Fibroblast of skin of abdomen (primary cell): ENCODE data around the gene PTX4.

ENCODE experiments used
- DNase-seq: peaks from one replicate; pipeline ENCODE4 v3.0.0-alpha.2; 2013

The PTX4 gene

DNA sequence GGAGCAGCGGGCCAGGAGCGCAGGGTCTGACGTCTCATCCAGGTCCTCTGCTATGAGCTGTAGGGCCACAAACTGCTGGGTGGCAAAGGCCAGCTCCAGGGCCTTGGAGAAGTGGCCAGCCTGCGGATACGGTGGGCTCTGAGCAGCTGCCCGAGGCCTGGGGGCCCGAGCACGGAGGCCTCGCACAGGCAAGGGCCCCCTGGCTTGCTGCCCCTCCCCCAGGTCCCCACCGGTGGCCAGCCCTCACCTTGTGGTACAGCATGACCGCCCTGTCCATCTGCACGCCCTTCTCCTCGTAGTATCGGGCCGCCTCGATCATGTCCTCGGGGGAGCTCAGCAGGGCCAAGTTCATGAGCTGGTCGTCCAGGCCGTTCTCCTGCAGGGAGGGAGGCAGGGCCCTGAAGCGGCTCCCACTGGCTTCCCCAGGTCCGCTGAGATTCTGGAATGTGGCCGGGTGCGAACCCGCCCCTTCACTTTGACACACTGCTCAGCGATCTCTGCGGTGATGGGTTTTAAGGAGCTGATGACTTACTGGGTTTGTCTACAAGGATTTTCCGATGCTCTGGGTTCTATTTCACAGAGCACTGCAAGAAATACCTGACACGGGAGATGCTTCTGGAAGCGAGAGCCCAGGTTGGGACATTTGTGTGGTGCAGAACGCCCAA is 35.0 kb upstream of the PTX4 start:
- DNase-seq, result no peak

DNA sequence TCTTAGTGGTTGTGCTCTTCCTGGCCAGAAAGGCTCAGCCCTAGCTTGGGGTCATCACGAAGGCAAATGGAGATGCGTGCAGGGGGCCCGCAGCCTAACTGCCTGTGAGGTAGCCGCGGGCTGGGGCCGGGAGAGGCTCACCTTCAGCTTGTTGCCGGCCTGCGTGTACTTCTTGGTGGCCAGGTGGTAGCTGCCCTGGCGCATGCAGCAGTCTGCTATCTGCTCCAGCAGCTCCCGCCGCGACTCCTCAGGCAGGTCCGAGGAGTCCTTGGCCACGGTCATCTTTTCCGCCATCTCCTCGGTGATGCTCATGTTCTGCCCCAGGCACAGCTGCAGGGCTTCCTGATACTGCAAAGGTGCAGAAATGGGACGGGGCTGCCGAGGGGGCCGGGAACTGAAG is 31.7 kb upstream of the PTX4 start:
- DNase-seq, result no peak

DNA sequence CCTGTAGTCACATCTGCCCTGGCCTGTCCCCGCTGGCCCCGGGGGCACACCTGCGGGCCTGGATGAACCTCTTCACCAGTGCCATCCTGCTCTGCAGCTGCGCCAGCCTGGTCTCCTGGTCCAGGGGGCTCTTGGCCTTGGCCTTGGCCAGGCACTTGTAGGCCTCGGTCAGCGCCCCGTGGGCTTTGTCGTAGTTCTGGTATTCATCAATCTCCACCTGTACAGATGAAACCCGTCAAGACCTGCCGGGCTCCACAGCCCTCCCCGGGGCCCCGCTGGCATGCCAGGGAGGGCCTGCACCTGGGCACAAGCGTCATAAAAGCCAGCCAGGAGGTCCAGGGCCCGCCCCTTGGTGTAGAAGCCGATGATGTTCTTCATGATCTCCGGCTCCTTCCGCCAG is 31.1 kb upstream of the PTX4 start:
- no peak for DNase-seq

DNA sequence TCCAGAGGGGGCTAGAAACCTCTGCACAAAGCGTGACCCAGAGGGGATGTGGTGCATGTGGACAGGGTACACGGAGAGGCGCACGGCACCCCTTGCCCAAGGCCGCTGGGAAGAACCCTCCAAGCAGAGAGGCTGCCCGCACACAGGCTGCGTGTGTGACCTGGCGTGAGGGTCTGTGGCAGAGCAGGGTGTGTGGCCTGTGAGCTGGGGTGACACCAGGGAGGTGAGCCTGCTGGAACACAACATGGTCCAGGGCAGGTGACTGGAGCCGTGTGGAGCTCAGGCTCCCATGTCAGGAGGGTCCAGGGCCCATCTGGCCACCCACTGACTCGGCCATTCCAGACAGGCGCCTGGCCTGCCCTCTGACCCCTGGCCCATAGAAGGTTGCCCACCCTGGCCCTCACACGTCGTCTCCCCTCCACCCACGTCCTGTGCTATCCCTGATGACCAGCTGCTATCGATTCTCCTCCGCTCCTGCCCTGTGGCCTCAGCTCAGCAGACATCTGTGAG is 29.9 kb upstream of the PTX4 start:
- no peak for DNase-seq

DNA sequence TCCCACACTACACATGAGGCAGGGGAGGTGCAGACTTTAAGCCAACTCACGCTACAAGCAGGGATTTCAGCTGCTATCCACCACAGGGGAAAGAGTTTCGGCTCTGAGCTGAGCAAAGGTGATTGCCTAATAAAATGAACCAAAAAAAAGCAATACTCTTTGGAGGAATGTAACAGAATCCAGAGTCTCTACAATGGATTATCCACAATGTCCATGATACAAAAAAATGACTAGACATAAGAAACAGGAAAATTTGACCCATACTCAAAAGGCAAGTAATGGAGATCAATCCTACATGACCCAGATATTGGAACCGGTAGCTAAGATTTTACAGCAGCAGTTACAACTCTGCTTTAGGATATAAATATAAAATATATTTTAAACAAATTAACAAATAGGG is 25.8 kb upstream of the PTX4 start:
- DNase-seq, result no peak

DNA sequence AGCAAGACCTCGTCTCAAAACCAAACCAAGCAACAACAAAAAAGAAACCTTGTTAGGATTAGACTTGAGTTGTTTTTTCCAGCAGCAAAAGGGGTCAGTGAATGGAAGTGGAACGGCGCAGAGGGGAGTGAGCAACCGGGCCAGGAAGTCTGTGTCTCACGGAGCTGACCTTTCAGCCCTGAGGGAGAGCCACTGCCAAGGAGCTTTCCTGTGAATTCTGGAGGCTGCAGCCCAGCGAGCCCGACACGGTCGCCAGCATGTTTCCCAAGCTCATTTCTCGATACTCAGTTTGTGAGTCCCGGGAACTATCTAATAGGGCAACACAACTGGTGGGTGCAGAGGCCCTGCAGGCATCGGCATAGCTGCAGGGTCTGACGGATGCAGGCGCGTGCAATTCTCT is 24.0 kb upstream of the PTX4 start:
- no peak for DNase-seq

DNA sequence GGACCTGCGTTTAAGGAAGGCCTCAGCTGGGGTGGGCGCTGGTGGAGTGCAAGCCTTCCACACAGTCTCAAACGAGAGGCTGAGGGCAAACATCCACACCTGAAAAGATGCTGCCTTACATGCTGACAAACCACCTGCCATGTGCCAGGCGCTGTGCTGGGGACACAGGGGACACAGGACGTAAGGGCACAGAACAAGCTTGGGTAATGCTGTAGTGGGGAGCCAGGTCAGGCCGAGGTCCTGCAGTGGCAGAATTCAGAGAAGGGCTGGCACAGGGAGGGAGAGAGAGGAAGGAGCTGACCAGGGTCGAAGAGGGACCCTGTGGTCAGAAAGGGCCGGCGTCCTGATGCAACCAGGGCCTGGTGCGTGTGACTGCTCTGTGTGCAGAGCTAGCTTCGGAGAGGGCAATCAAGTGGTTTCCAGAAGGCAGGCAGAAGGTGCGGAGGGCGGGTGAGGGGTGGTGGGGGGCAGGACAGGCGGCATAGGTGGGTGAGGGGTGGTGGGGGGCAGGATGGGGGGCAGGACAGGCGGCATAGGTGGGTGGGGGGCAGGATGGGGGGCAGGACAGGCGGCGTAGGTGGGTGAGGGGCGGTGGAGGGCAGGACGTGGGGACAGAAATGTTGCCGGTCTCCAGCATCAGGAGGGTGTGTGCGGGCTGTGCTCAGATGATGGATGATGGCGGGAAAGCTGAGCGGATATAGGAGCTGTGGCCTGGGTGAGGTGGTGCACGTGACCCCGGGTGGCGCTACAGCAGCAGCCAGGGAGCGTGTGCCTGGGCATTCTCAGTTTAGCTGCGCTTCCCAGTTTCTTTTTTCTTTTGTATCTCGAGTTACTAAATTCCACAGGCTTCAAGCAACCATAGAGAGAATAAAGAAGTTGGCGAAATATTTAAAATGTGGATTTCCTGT is 23.2 kb upstream of the PTX4 start:
- no peak for DNase-seq

DNA sequence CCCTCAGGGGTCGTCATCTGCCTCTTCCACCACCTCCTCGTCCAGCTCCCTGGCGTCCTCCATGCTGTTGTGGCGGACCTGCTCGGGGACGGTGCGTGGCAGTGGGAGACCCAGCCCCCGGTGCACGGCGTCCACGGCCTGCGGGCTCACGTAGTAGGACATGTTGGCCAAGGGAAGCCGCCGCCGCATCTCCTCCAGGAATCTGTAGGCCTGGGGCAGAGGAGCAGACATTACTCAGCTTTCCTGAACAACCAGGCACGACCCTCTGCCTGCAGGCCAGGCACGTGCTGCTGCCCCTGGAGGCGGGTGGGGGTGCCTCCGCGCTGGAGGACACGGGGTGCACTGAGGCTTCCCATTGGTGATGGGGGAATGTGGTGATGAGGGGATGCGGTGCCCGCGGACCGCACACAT is 22.2 kb upstream of the PTX4 start:
- DNase-seq, result no peak

DNA sequence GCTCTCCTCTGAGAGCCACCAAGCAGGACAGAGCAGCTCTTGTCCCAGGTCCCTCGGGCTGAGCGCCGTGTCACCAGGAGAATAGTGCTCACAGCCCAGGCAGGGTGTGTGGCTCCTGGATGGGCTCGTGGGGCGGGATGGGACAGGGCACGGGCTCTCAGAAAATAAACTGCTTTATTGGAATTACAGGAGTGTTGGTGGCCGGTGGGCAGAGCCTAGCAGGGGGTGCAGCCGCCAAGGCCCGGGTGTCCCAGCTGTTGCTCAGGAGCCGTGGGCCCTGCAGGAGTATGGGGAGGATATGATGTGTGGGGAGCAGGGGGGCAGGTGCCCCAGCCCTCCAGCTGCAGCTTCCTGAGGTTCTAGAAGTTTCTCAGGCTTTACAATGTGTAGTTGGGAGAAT is 21.5 kb upstream of the PTX4 start:
- DNase-seq, result no peak

DNA sequence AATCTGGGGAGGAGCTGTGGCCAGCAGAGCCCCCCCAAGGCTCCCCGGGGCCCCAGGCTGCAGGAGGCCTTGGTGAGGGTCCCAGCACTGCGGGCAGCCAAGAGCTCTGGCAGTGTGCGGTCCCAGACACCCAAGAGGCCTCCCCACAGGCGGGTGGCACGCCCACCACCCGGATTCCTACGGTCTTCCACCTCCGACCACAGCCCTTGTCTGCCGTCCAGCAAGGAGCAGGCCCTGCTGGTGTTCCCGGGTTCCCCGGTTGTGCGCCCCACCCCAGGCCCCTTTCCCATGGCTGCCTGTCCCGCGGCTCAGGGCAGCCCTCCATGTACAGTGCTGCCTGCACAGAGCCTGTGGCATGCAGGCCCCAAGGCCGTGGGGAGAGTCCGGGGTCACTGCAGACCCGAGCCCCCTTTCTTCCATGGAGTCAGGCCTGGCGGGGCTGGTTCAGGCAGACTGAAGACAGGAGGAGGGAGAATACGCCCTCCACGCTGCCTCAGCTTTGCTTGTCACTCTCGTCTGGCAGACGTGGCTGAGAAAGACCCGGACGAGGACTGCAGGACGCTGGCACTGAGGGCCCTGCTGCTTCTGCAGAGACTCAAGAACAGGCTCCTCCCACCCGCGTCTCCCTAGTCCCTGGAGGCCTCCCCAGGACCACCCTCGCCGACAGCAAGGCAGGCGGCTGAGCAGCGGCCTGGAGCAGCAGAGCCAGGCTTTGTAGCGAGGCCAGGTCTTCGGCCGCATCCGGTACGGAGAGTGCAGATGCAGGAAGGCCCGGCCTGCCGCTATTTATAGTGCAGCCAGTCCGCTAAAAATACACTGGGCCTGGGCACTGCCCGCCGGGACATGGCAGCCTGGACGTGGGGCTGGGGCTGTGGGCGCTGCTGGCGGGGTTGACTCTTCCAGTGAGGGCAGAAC is 20.8 kb upstream of the PTX4 start:
- no peak for DNase-seq

DNA sequence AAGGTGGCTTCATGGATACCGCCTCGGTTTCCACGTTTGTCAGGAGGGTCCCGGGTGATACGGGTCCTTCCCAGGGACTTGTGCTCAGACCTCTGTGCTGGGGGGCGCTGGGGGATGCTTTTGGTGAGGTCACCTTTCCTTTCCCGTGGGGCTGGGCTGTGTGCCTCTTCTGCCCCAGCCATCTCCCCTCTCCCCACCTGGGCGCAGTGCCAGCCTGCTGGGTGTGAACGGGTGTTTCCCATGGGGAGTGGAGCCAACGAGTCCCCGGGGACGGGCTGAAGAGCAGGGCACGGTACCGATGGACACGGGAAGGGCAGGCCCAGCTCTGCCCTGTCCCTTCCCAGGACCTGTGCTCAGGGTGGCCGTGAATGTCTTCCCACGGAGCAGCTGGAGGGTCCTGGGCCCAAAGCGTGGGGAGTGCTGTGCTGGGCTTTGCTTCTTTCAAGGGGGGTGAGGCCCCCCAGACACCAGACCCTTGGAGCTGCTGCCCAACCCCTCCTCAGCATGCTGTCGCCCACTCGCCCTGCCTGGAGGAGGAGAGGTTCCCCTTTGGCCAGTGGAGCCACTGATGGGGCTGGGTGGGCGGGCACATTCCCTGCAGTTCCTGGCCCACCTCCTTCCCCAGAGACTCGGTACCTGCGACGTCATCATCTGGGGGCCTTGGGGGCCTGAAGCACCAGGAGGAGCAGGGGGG is 19.9 kb upstream of the PTX4 start:
- DNase-seq, result no peak

DNA sequence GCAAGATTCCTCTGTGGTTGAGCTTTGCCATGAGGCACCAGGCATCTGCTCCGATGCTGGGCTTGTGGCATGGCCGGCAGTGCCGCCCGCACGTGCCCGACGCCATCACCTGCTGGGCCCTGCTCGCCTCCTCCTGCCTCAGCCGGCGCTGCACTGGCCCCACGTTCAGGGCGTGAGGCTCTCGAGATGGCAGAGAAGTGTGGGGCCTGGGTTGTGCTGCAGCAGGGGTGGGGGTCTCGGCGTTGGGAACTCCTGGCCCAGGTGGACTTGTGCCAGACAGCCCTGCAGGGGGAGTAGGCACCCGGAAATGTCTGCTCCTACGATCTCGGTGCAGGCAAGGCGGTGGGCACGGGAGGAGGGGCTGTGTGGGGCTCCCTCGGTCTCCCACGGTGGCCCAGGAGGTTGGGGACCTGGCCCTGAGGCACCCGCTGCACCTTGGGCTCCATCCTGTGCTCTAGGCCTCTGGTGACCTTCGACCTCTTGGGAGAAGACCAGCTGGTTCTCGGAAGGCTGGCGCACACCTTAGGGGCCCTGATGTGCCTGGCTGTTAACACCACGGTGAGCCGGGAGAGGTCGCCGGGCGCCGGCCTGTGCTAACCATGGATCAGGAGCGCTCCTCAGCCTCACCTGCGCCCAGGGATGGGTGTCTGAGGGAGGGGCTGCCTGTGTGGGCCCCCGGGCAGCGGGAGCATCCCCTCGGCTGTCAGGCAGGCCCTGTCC is 17.9 kb upstream of the PTX4 start:
- DNase-seq, result no peak

DNA sequence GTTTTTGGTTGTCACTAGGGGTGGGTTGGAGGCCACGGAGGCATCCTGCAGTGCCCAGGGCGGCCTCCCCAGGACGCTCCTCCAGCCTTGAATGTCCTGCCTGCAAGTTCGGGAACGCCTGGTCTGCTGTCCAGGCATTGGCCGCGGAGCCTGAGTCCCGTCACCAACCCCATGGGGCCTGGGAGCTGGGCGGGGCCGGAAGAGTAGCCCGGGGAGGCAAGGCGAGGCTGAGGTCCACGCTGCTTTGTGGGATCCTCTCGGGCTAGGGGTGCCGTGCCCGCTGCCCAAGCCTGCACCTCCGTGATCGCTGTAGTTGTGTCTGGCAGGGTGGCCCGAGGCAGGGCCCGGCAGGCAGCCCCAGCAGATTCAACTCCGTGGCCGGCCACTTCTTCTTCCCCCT is 17.2 kb upstream of the PTX4 start:
- no peak for DNase-seq

DNA sequence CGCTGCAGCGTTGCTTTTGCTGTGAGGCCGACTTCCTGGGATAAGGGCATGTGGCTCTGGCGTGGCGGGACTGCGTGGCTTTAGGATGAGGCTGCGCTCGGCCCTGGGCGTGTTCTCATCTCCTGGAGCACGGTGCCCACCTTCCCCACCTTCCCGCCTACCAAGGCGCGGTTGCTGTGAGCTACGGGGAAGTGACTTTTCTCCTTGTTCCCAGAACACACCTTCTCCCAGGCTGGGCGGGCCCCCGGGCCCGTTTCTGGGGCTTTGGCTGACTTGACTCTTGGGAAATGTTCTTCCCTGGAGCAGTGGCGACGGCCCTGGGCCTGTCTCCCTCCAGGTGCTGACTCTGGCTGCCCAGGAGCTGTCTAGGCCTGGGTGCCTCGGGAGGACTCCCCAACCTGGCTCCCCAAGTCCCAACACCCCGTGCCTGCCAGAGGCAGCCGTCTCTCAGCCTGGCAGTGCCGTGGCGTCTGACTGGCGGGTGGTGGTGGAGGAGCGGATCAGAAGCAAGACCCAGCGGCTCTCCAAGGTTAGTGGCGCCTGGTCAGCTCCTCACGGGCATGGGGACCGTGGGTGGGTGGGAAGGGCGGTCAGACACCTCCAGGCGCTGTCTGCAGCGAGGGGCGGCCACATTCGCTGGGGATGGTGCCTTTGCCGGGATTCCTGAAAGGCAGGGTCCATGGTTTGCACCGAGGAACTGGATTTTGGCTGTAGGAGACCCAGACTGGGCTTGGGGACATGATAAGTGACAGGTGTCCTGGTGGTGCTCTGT is 16.5 kb upstream of the PTX4 start:
- DNase-seq, result no peak

DNA sequence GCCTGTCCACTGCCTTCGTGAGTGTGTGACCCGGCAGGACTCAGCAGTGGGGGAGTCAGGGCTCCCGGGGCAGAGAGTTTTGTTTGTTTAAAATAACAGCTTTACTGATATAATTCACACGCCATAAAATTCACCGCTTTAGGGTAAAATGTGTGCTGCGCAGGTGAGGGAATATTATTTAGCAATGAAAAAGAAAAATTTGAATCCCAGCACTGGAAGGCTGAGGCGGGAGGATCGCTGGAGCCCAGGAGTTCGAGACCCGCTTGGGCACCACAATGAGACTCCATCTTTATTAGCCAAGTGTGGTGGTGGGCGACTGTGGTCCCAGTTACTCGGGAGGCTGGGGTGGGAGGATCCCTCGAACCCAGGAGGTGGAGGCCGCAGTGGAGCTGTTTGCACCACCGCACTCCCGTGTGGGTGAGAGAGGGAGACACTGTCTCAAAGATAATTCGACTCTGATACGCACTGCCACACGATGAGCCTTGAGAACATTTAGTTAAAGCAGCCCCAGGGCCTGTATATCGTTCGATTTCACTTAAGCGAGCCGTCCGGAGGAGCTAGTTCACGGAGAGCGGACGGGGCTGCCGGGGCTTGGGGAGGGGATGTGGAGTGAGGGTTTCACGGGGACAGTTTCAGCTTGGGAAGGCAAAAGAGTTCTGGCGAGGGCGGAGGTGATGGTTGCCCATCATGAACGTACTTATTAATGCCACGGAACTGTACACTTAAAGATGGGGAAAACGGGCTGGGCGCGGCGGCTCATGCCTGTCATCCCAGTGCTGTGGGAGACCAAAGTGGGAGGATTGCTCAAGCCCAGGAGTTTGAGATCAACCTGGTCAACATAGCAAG is 14.6 kb upstream of the PTX4 start:
- DNase-seq, result no peak

DNA sequence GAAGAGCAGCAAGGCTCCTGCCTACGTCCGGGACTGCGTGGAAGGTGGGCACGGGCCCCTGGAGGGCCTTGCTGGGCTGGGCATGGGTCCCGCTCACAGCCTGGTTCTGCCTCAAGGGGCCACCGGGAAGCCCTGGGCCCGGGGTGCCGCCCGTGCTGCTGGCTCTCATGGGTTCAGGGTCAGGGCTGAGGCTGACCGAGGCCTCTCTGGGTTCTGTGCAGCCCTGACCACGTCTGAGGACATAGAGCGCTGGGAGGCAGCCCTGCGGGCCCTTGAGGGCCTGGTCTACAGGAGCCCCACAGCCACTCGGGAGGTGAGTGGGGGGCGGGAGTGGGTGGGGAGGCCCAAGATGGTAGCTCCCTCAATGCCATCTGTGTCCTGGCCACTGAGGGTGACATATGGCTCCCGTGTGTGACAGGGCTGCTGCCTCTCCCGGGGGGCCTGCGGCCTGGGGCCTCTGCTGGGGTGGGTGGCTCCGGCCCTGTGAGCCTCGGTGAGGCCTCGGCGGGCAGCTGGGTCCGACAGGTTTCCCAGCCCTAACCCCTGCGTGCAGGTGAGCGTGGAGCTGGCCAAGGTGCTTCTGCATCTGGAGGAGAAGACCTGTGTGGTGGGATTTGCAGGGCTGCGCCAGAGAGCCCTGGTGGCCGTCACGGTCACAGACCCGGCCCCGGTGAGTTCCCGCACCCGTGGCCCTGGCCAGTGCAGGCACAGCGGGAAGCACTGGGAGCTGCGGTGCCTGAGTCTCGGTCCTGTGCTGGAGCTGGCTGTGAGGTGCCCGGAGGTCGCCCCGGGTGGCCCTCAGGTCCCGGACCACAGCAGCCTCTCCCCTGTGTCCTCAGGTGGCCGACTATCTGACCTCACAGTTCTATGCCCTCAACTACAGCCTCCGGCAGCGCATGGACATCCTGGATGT is 13.6 kb upstream of the PTX4 start:
- no peak for DNase-seq

DNA sequence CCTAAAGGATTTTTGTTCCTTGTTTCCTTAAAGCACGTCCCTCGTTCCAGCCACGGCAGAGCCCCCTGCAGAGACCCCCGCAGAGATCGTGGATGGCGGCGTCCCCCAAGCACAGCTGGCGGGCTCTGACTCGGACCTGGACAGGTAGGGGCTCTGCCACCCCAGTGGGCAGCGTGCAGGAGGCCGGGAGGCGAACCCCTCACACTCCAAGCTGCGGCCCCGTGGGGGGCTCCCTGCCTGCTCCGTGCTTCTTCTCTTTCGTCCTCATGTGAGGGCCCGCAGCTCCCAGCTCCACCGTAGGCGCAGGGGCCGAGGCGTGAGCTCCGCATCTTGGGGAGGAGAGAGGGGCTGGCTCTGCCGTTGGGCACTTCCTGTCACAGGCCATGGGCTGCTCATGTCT is 12.9 kb upstream of the PTX4 start:
- no peak for DNase-seq

DNA sequence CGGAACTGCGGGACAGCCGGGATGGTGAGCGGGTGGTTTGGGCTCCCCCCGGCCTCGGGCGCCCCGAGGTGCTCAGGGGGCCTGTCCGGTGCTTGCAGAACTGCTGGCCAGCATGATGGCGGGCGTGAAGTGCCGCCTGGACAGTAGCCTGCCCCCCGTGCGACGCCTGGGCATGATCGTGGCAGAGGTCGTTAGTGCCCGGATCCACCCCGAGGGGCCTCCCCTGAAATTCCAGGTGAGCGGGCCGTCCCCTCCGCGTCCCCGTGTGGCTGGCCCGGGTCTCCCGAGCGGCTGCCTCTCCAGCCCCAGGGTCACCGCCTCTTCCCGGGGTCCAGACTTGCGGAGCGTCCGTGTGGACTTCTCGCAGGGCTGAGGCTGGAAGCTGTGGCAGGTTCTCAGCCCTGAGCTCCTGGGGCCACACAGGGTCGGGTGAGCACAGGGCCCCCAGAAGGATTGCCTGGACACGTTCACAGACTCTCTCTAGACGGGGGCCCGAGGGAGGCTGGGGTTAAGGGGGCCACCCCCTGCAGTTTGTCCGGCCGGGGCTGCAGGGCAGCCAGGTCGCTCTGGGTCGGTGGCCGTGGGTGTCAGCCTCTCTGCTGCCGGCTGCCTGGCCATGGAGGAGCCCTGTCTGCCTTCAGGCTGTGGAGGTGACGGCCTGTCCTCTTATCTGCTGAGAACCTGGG is 11.9 kb upstream of the PTX4 start:
- DNase-seq, result no peak
